Adrenal gland (tissue), 5 donors: ENCODE measurements around the gene DACT3.
A peak's percentile ranks its signal among the peaks of the same experiment; 100 is the strongest.

Source experiments
- CTCF ChIP-seq, 6 experiments: fragments of 450-650 bp in 4 of 6; fragments of 200-600 bp in 2 of 6; sonication (generic) in 1 of 6; IDR thresholded peaks; 1 replicate in 5 of 6; 2 replicates in 1 of 6; pipeline versions ENCODE4 v1.5.1 to v1.8.0; 2016 to 2021; ENCODE audit warnings: antibody characterized with exemption in 6 of 6, mild to moderate bottlenecking in 2 of 6, moderate library complexity in 1 of 6
- POLR2A ChIP-seq, 2 donors: fragments of 450-650 bp; IDR thresholded peaks; one replicate each; pipeline ENCODE4 v1.6.1; 2017; ENCODE audit warnings: antibody characterized with exemption in 2 of 2, mild to moderate bottlenecking in 2 of 2, moderate library complexity in 1 of 2
- donor health status: DM: no; HTN: no; CAD: no.

GRCh38 chr19:46600384-46601317 is 60.3 kb downstream of the DACT3 start:
- TF ChIP-seq POLR2A (IDR thresholded peaks at IDR 0.05) (peak; percentile 49 to 71), CTCF (IDR thresholded peaks at IDR 0.05) (peak in 1 of 6 experiments; percentile 14)
